Measurements from ENCODE around the gene KNDC1.

KNDC1 gene

DNA sequence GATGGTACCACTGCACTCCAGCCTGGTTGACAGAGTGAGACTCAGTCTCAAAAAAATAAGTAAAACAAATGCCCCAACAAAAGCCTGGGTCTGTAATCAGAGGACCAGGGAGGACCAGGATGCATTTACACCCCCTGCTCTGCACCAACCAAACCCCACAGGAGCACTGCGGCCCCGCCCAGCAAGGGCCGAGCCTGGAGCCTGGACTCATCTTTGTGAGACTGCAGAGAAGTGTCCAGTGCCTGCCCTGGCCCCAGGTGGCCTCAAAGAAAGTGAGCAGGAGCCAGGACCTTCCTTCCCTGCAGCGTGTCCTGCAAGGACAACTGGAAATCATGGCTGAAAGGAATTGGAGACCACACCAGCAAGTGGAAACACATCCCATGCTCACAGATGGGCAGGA is 31.6 kb downstream of the KNDC1 start:
- no peak for DNase-seq (ENCODE audit: low read depth in 2 of 2)

DNA sequence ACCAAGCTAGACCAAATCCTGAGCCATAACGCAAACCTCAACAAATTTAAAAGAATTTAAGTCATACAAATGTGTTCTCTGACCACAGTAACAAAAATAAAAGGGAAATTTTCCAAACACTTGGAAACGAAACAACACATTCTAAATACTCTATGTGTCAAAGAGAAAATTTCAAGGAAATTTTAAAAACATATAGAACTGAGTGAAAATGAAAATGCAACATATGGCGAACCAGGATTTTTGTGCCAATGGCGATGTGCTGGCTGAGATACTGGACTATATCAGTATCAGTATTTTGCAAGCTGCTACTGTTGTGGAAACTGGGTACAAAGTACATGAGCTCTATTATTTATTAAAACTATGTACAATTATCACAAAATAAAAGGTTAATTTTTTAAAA is 34.1 kb downstream of the KNDC1 start:
- DNase-seq (ENCODE audit: low read depth in 2 of 2) = no peak

DNA sequence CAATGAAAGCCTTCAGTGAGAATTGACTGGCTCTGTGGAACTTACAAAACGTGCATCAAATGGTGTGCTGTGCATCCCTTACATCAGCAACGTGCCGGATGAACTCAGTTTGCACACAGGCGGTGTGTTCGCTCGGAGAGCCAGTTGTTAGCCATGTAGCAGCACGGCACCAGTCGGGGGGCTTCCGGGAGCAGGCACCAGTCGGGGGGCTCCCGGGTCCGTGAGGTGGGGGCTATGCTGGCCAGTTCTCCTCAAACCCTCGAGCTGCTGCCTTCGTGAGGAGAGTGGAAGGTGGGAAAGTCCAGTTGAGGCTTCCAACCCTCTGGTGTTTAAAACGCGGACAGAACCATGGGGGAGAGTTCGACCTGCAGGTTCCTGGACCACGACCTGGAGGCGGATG is 35.1 kb downstream of the KNDC1 start:
- DNase-seq (ENCODE audit: low read depth in 2 of 2) = no peak

DNA sequence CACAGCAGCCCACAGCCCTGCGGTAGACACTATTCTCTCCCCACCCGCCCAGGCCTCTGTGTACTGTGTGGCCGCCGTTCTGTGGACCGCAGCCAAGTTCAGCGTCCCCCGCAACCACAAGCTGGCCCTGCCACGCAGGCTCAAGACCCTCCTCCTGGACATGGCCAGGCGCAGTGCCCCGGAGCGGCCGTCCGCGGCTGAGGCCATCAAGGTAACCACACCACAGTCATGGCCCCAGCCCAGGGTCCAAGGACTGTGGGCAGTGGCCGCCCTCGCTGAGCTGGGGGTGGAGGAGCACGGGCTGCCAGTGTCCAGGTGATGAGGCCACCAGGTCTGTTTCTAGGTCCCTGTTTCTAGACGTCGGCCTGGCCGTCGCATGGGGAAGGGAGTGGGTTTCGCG is 35.6 kb downstream of the KNDC1 start:
- DNase-seq (ENCODE audit: low read depth in 2 of 2) = no peak

- DNase-seq (ENCODE audit: low read depth in 2 of 2) = no peak
Observed at GRCh38 chr10:133196221-133196915, 36.3 kb downstream of the KNDC1 start.

GRCh38 chr10:133196936-133197758 is 37.1 kb downstream of the KNDC1 start:
- no peak for DNase-seq (ENCODE audit: low read depth in 2 of 2)

DNA sequence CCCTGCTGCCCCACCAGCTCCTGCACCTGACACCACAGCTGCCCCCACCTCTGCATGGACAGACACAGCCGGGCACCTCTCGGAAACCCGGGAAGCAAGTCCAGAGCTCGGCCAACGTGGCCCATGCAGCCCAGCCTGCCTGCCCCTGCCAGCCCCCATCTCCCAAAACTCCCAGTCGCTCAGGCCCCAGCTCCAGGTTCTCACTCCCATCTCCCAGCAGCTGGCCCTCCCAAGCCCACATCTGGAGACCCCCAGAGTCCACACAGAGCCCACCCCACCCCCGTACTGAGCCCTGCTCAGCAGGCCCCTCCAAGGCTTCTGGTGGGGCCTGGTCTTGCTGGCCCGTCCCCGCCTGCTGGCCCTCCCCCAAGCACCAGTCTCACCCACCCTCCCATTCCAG is 37.8 kb downstream of the KNDC1 start:
- DNase-seq (ENCODE audit: low read depth in 2 of 2) = no peak

GRCh38 chr10:133198206-133198605 is 38.2 kb downstream of the KNDC1 start:
- no peak for DNase-seq (ENCODE audit: low read depth in 2 of 2)

DNA sequence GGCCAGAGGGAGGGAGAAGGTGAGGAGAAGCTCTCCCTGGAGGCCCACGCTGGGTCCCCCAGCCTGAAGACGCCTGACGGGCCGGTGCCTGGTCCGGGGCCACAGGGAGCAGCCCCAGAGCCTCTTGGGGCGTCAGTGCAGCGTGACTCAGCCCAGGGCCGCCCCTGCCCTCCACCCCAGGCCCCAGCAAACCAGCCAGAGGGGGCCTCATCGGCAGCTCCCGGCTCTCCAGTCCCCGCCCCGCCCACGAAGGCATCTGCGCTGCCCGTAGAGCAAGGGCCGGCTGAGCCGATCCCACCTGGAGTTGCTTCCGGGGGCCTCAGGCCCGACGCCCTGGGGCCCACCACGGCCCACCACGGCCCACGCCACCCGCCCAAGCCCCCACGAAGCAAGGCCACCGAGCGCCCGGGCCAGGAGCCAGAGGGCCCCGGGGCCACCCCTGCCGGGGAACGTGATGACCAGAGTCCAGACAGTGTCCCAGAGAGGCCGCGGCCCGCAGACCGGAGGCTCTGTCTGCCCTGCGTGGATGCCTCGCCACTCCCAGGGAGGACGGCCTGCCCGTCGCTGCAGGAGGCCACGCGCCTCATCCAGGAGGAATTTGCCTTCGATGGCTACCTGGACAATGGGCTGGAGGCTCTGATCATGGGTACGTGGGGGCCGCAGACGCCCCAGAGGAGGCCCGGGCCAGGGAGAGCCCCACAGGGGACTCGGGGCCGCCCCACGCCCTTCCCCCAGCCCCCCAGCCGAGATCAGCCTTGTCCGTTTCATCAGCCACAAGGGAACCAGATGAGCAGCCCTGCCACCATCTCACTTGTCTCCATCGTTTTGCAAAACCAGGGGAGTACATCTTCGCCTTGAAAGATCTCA is 38.8 kb downstream of the KNDC1 start:
- DNase-seq (ENCODE audit: low read depth in 2 of 2) = no peak

DNA sequence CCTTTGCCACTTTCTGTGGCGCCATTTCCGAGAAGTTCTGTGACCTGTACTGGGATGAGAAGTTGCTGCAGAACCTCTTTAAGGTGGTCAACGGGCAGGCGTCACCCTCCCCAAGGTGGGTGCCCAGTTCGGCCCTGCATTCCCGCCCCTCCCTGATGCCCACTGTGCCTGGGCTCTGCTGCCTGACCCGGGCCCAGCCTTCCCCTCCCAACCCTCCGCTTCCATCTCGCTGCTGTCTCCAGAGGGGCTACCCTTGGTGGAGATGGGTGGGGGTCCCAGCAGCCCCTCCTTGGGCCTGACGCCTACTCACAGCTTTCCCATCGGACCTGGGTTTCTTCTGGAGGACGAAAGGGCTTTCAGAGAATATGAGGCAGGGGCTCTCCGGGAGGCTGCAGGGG is 39.5 kb downstream of the KNDC1 start:
- DNase-seq (ENCODE audit: low read depth in 2 of 2) = no peak

- DNase-seq (ENCODE audit: low read depth in 2 of 2) = no peak
Observed at GRCh38 chr10:133199992-133200611, 40.1 kb downstream of the KNDC1 start.

- no peak for DNase-seq (ENCODE audit: low read depth in 2 of 2)
Observed at GRCh38 chr10:133200621-133201031, 40.6 kb downstream of the KNDC1 start.

DNA sequence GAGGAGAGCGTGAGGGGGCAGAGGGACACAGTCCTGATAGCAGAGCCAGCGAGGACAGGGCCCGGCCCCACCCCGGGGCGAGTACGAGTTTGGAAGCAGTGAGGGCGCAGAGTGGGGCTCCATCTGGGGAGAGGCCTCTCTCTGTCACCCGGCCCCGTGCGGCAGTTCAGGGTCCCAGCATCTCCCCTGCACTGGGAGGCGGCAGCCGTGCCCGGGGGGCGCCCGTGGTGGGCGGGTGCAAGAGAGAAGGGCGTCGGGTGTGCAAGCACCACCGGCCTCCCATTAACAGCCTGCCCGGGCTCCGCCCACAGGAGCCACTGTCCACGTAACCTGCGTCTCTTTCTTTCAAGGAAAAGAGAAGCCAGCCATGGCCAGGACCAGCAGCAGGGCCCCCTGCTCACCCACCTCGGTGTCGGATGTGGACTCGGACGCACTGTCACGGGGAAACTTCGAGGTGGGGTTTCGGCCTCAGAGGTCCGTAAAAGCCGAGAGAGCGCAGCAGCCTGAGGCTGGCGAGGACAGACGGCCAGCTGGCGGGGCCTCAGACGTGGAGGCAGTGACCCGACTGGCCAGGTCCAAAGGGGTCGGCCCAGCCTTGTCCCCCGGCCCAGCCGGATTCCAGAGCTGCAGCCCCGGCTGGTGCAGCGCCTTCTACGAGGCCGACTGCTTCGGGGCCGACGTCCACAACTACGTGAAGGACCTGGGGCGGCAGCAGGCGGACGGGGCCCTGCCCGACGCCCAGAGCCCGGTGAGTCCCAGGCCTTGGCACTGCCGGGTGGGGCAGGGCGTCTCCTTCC is 41.3 kb downstream of the KNDC1 start:
- no peak for DNase-seq (ENCODE audit: low read depth in 2 of 2)

- no peak for DNase-seq (ENCODE audit: low read depth in 2 of 2)
Observed at GRCh38 chr10:133201948-133202725, 42.1 kb downstream of the KNDC1 start.

DNA sequence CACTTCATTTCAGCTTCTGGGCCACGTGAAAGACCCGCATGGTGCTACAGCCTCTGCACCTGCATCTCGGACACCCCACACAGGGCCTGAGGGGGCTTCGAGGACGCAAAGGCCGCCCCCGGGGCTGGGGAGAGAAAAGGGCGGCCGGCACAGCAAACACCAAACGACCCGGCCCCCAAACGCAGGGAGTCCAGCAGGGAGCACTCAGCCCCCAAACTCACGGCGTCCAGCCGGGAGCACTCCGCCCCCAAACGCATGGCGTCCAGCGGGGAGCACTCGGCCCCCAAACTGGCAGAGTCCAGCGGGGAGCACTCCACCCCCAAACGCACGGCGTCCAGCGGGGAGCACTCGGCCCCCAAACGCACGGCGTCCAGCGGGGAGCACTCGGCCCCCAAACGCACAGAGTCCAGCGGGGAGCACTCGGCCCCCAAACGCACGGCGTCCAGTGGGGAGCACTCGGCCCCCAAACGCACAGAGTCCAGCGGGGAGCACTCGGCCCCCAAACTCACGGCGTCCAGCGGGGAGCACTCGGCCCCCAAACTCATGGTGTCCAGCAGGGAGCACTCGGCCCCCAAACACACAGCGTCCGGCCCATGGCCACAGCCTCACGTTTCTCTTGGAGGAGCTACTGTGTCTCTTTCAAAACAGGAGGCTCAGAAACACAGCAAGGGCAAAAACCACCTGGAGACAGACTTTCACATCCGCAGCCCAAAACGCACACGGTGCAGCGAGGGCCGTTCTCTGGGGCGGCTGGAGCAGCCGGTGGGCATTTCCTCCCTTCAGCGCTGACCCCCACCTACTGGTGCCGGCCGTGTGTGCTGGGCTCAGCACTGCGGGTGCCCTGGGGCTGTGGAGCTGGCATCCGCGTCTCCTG is 43.0 kb downstream of the KNDC1 start:
- DNase-seq (ENCODE audit: low read depth in 2 of 2) = no peak

DNA sequence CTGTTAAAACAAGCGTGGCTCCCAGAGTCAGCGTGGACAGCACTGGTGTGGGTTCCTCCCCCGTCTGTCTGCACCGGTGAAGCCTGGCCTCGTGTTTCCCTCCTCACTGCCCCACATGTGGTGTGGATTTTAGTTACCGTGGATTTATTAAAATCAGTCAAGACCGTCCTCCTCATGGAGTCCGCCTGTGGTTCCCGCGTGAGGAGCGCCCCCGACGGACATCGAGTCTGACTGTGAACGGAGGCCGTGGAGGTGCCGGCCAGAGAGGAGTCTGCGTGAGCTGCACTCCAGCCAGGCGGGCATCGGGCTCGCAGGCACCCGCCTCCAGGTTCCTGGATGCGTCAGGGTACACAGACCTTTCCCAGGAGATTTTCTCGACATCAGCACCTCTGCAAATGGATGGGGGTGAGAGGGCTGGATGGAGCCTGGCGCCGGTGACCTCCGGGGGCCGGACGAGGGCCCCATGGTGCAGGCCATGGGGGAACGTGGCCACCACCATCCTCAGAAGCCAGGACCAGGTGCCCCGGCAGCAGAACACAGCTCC is 43.7 kb downstream of the KNDC1 start:
- DNase-seq (ENCODE audit: low read depth in 2 of 2) = no peak

DNA sequence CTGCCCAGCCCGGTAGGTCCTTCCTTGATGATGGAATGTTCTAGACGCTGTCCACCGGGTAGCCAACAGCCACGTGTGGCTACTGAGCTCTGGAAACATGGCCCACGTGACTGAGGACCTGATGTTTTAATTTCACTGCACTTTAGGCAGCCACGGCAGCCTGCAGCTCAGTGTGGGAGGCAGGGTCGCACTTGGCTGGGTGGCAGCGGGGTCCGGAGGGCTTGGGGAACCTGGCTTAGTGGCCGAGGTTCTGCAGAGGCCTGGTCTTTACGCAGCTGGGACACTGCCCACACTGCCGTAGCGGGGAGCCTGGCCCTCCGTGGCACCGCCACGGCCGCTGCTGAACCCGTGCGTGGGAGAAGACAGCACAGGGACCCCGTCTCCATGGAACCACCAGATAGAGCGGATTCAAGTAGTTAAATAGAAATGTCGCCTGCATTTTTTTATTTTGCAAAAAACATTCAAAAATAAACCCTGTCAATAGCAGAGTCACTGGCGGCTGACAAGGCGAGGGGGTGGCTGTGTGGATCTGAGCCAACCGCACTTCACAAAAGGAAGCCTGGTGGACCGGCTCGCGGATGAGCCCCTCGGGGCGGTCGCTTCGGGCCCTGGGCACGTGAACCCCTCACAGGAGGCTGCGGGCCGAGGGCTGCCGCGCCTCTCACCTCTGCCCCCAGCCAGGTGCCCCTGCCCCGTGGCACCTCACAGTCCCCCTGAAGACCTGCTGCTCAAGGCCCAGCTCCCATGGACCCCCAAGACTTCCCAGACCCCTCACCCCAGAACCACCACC is 44.4 kb downstream of the KNDC1 start:
- DNase-seq (ENCODE audit: low read depth in 2 of 2) = no peak

DNA sequence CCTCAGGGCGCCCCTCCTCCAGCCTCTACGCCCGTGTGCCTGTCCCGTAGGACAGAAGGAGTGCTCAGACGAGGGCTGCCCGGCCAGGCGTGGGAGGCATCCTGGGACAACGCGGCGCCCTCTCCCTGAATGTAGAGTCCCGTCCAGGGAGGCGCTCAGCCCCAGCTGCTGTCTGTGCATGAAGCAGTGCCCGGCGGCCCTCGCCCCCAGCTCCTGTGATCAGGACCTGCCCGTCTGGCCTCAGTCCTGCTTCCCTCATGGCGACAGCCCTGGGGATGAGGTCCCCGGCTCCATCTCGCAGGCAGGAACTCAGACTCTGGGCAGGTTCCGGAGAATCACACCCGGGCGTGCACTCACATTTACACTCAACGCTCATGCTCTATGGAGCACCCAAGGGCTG is 45.1 kb downstream of the KNDC1 start:
- DNase-seq (ENCODE audit: low read depth in 2 of 2) = no peak

Measured in stimulated activated CD8-positive, alpha-beta memory T cell treated with anti-CD3 and anti-CD28 coated beads, Interleukin-15, amount 100 ng/mL, for 48 hours (primary cell).